ENCODE measurements around the gene TMEM121.

The TMEM121 gene

DNA sequence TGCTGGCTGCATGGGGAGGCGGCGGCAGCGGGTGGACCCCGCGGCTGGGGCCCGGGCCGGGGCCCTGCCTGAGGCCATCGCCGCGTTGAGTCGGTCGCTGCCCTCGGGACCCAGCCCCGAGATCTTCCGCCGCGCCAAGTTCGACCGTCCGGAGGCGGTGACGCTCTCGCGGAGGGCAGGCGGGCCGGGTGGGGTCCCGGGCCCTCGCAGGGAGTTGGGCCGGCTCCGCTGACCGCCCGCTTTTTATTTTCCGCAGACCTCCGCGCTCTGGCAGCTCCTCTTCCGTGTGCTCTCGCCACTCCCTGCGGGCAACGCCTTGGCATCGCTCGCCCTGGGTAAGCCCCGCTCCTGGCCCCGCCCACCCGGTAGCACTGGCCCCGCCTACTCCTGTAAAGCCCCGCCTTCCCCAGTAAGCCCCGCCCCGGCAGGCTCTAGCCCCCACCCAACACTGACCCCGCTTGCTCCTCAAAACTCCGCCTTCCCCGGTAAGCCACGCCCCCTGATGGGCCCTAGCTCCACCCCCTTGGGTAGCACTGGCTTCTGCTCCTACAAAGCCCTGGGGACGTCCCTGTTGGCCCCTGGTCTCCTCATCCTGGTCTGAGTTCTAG, 34.9 kb upstream of the TMEM121 start:
- DNase-seq (ENCODE audit: low spot score): peak; percentile 96
- TF ChIP-seq, protein P1, sequence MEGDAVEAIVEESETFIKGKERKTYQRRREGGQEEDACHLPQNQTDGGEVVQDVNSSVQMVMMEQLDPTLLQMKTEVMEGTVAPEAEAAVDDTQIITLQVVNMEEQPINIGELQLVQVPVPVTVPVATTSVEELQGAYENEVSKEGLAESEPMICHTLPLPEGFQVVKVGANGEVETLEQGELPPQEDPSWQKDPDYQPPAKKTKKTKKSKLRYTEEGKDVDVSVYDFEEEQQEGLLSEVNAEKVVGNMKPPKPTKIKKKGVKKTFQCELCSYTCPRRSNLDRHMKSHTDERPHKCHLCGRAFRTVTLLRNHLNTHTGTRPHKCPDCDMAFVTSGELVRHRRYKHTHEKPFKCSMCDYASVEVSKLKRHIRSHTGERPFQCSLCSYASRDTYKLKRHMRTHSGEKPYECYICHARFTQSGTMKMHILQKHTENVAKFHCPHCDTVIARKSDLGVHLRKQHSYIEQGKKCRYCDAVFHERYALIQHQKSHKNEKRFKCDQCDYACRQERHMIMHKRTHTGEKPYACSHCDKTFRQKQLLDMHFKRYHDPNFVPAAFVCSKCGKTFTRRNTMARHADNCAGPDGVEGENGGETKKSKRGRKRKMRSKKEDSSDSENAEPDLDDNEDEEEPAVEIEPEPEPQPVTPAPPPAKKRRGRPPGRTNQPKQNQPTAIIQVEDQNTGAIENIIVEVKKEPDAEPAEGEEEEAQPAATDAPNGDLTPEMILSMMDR (IDR thresholded peaks at IDR 0.05; ENCODE audit: extremely low read depth, insufficient read depth, missing control alignments): no peak
- in situ Hi-C loops (cut with MboI; ENCODE audit: low pct_unique_long_range_greater_than_20kb, low sequenced_read_pairs, unreplicated experiment): loop anchor here (10.0 kb wide), 1 partner anchor 117 kb away; no protein-coding TSS in a partner anchor

DNA sequence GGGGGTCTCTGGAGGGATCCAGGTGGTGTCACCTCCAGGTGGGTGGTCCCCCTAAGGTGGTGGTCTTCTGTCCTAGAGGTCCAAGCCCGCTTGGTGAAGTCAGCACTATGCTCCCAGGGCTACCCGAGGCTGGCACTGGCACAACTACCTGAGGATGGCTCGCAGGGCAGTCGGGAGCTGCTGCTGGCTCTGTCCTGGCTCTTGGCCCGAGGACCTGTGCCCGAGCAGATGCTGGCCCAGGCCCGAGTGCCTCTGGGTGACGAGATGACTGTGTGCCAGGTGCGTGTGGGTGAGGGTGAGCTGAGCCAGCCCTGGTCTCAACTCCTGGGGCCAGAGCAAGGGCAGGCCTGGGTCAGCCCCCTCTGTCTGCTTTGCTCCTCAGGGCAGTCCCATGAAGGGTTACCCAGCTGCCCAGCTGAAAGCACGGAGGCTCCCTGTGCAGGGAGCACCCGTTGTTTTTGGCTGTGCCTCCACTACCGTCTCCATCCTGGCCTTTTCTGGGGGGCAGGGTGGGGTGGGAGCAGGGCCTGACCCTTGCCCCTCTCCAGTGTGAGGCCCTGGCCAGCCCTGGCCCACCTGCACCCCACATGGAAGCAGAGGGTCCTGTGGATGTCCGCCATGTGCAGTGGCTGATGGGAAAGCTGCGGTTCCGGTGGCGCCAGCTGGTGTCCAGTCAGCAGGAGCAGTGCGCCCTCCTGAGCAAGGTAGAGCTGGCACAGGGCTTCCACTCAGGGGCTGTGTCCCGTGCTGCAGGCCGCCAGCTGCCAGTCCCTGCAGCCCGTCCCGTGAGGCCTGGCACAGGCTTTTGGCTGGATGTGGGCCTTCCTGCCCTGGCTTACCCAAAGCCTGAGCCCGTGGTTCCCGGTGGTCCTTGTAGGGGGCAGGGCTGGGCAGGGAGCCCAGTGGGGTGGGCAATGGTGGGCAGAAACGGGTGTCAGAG, 34.1 kb upstream of the TMEM121 start:
- no peak for DNase-seq (ENCODE audit: low spot score)
- in situ Hi-C loops (cut with MboI; ENCODE audit: low pct_unique_long_range_greater_than_20kb, low sequenced_read_pairs, unreplicated experiment): loop anchor here (10.0 kb wide), 1 partner anchor 118 kb away; no protein-coding TSS in a partner anchor
- TF ChIP-seq, protein P1 (IDR thresholded peaks at IDR 0.05; ENCODE audit: extremely low read depth, insufficient read depth, missing control alignments): no peak

DNA sequence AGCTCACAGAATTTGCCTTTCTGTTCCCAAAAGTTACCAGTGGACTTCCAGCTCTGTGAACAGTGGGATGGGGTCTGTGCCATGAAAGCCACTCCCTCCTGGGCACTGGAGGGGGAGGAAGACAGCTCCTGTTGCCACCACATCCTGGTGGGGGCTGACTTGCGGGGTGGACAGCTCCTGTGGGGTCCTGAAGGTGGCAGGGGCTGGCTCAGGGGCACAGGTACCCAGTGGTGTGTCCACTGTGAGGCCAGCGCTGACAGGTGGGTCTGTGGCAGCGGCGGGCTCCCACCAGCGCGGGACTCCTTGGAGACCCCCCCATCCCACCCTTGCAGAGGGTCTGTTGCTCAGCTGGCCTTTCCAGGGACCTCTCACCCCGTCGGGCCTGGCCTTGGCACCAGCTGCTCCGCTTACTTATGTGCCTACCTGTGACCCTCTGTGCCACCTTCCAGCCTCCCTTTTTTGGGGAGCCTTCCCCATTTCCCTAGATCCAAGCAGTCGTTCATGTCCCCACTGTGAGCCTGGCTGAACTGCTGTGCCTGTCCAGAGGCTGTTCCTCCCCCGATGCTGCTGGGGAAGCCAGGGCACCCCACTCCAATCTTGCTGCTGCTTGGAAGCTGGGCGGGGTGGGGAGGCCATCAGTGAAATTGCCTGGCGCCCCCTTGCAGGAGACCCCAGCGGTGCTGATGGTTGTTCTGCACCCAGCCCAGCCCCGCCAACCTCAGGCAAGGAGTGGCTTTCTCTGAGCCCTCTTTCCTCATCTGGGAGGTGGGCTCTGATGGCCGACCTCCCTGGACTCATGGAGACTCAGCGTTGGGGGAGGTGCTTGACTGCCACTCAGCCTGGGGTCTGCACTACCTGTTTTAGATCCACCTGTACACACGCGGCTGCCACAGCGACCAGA, 33.2 kb upstream of the TMEM121 start:
- DNase-seq (ENCODE audit: low spot score): no peak
- TF ChIP-seq, protein P1 (IDR thresholded peaks at IDR 0.05; ENCODE audit: extremely low read depth, insufficient read depth, missing control alignments): no peak
- in situ Hi-C loops (cut with MboI; ENCODE audit: low pct_unique_long_range_greater_than_20kb, low sequenced_read_pairs, unreplicated experiment): loop anchor here (10.0 kb wide), 1 partner anchor 118 kb away; no protein-coding TSS in a partner anchor

DNA sequence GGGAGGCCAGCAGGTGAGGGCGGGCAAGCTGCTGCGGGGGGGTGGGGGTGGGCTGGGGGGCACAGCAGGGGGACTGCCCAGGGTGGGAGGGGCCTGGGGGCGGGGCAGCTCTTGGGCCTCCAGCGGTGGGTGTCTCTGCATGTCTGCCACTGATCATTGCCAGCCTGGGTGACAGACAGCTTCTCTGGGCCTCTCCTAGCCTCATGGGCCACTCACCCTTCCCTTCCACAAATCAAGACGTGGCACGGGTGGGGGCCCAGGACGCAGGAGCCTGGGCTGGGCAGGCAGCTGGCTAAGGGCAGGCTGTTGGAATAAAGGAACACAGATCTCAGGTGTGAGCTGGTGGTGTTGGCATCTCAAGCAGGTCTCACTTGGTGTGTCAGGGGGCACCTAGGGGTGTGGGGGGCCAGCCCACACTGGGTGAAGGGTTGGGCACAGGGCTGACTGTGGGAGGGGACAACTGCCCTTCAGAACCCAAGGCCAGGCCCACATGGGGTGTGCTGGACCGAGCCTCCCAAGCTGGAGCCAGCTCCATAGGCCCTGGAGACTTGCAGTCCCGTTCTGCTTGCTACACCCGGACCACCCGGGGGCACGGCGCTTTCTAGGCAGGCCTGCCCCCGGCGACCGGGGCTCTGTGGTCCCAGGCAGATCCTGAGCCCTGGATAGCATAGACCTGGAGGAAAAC, 32.3 kb upstream of the TMEM121 start:
- in situ Hi-C loops (cut with MboI; ENCODE audit: low pct_unique_long_range_greater_than_20kb, low sequenced_read_pairs, unreplicated experiment): loop anchor here (10.0 kb wide), 1 partner anchor 119 kb away; no protein-coding TSS in a partner anchor
- no peak for DNase-seq (ENCODE audit: low spot score)
- TF ChIP-seq, protein P1 (IDR thresholded peaks at IDR 0.05; ENCODE audit: extremely low read depth, insufficient read depth, missing control alignments): no peak

DNA sequence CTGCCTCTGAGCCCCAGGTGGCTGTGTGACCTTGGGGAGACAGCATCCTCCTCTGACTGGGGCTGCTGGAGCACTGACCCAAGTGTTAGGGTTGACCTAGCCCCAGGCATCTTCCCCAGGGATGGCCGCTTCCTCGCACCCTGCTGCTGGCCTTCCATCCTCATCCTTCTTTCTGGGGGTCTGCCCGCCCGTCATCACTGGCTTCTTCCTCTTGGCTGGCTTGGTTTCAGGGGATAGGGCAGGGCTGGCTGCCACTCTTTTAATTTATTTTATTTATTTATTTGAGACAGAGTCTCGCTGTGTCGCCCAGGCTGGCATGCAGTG, 31.8 kb upstream of the TMEM121 start:
- in situ Hi-C loops (cut with MboI; ENCODE audit: low pct_unique_long_range_greater_than_20kb, low sequenced_read_pairs, unreplicated experiment): loop anchor here (10.0 kb wide), 1 partner anchor 120 kb away; no protein-coding TSS in a partner anchor
- DNase-seq (ENCODE audit: low spot score): no peak
- TF ChIP-seq, protein P1 (IDR thresholded peaks at IDR 0.05; ENCODE audit: extremely low read depth, insufficient read depth, missing control alignments): no peak
